MCF 10A (cell line): ENCODE data around the gene NEK6. TPM values are rescaled to one million over a fixed set of nuclear protein-coding genes. Genes with fewer than 3 reads are reported as not detected.

ENCODE experiments used
- BruUV-seq: library from RNA; stranded (reverse); fragments of 400-500 nt; replicated peaks from 2 replicates; lab custom pipeline; 2021; lab: Mats Ljungman, UMichigan
- CTCF ChIA-PET: fragments of 300-600 bp; sonication (Branson Sonifier 250); formaldehyde crosslinking; extraction: SDS; loops from one replicate; lab custom pipeline; 2021; ENCODE audit warnings: antibody characterized with exemption, inconsistent platforms; lab: Yijun Ruan, JAX
- POLR2A ChIA-PET: fragments of 300-600, 350-650 bp; sonication (Branson Sonifier 250); formaldehyde crosslinking; extraction: SDS; loops from one replicate; lab custom pipeline; 2020; ENCODE audit warnings: antibody characterized with exemption, inconsistent platforms; lab: Yijun Ruan, JAX
- DNase-seq: peaks from one replicate; pipeline ENCODE4 v3.0.0-alpha.2; 2018; ENCODE audit not compliant: unreplicated experiment
- H3K27ac Mint-ChIP-seq: one replicate; pipeline ENCODE4 v1.8.0; 2022; ENCODE audit warnings: mild to moderate bottlenecking, low read depth, mixed read lengths; ENCODE audit not compliant: unreplicated experiment
- H3K27me3 Mint-ChIP-seq: one replicate; pipeline ENCODE4 v1.8.0; 2022; ENCODE audit warnings: mixed read lengths; ENCODE audit not compliant: insufficient read depth, unreplicated experiment
- H3K36me3 Mint-ChIP-seq: one replicate; pipeline ENCODE4 v1.8.0; 2022; ENCODE audit warnings: mild to moderate bottlenecking, moderate library complexity, mixed read lengths; ENCODE audit not compliant: insufficient read depth, unreplicated experiment
- H3K4me1 Mint-ChIP-seq: one replicate; pipeline ENCODE4 v1.8.0; 2022; ENCODE audit warnings: mixed read lengths; ENCODE audit not compliant: insufficient read depth, unreplicated experiment
- H3K4me3 Mint-ChIP-seq: one replicate; pipeline ENCODE4 v1.8.0; 2022; ENCODE audit warnings: mild to moderate bottlenecking, moderate library complexity, mixed read lengths; ENCODE audit not compliant: unreplicated experiment
- H3K9me3 Mint-ChIP-seq: one replicate; pipeline ENCODE4 v1.8.0; 2022; ENCODE audit warnings: mixed read lengths; ENCODE audit not compliant: unreplicated experiment
- CTCF ChIP-seq: fragments of 200-600 bp; IDR thresholded peaks from one replicate; pipeline ENCODE4 v1.8.0; 2022; ENCODE audit warnings: antibody characterized with exemption, mild to moderate bottlenecking; ENCODE audit not compliant: unreplicated experiment
- intact Hi-C: fragments of 100-400 bp; cut with micrococcal nuclease; formaldehyde crosslinking; loops from 2 replicates; pipeline ENCODE4 v1.14.1; 2022
- total RNA-seq: library from RNA; stranded (reverse); gene quantifications from 2 replicates; pipeline ENCODE4 v1.2.3, GENCODE V29; 2022

Gene NEK6
- total RNA-seq, 1 experiment from 2014 or later: 27.5 TPM

GRCh38 chr9:124268248-124268647 is 10.5 kb downstream of the NEK6 start:
- intact Hi-C loops: no loop called here
- no peak overlapping the region for H3K4me3 Mint-ChIP-seq
- H3K27me3 Mint-ChIP-seq: no peaks in the 10 kb centered on the region
- H3K9me3 Mint-ChIP-seq: no peaks in the 10 kb centered on the region
- ChIA-PET CTCF (interaction anchor here (0.6 kb wide), 1 partner anchor 34 kb away, joined by 3 read pairs; no protein-coding TSS in a partner anchor), POLR2A (interaction anchor here (0.8 kb wide), 1 partner anchor 12 kb away, joined by 3 read pairs; no protein-coding TSS in a partner anchor)
- H3K36me3 Mint-ChIP-seq: peaks cover 4% of the 10 kb centered on the region
- no TSS peak for BruUV-seq
- DNase-seq: no peak
- peaks cover 25% of the 10 kb centered on the region for H3K4me1 Mint-ChIP-seq
- no peak overlapping the region for H3K27ac Mint-ChIP-seq
- no peak for TF ChIP-seq CTCF

GRCh38 chr9:124268661-124269060 is 10.9 kb downstream of the NEK6 start:
- no peak overlapping the region for H3K27ac Mint-ChIP-seq
- H3K27me3 Mint-ChIP-seq: no peaks in the 10 kb centered on the region
- no peaks in the 10 kb centered on the region for H3K9me3 Mint-ChIP-seq
- no peak for DNase-seq
- peaks cover 25% of the 10 kb centered on the region for H3K4me1 Mint-ChIP-seq
- ChIA-PET POLR2A (no interaction called here), CTCF (no interaction called here)
- peaks cover 4% of the 10 kb centered on the region for H3K36me3 Mint-ChIP-seq
- BruUV-seq: no TSS peak
- intact Hi-C loops: no loop called here
- no peak overlapping the region for H3K4me3 Mint-ChIP-seq
- no peak for TF ChIP-seq CTCF

- Mint-ChIP-seq H3K27ac (no peak overlapping the region), H3K4me3 (no peak overlapping the region), H3K36me3 (peaks cover 4% of the 10 kb centered on the region), H3K27me3 (no peaks in the 10 kb centered on the region), H3K4me1 (peaks cover 25% of the 10 kb centered on the region), H3K9me3 (no peaks in the 10 kb centered on the region)
- no peak for DNase-seq
- POLR2A ChIA-PET: interaction anchor here (0.9 kb wide), 1 partner anchor 40 kb away, joined by 4 read pairs; no protein-coding TSS in a partner anchor
- intact Hi-C loops: no loop called here
- CTCF ChIA-PET: interaction anchor here (0.5 to 0.7 kb wide), 2 partner anchors 9 to 245 kb away, joined by 3 read pairs; no protein-coding TSS in a partner anchor
- no peak for TF ChIP-seq CTCF
- BruUV-seq: no TSS peak
Measured at GRCh38 chr9:124269556-124269955, 11.8 kb downstream of the NEK6 start.

GRCh38 chr9:124270504-124271335 is 13.0 kb downstream of the NEK6 start:
- intact Hi-C loops: no loop called here
- no peak for DNase-seq
- no TSS peak for BruUV-seq
- Mint-ChIP-seq H3K36me3 (peaks cover 4% of the 10 kb centered on the region), H3K9me3 (no peaks in the 10 kb centered on the region), H3K4me1 (peaks cover 24% of the 10 kb centered on the region), H3K27ac (no peak overlapping the region), H3K27me3 (no peaks in the 10 kb centered on the region), H3K4me3 (no peak overlapping the region)
- CTCF ChIA-PET: interaction anchor here (0.6 kb wide), 1 partner anchor 1375 kb away, joined by 3 read pairs; no protein-coding TSS in a partner anchor
- TF ChIP-seq CTCF: no peak
- POLR2A ChIA-PET: no interaction called here
